GM12873 (cell line): Measurements from ENCODE around the gene PPP1R12C.

ENCODE experiments used
- CTCF ChIP-seq: IDR thresholded peaks from 2 replicates; pipeline ENCODE4 v1.5.1; 2012; ENCODE audit warnings: low read depth, mild to moderate bottlenecking, moderate library complexity, low read length, control low read depth; ENCODE audit not compliant: insufficient read depth; ENCODE audit errors: missing control alignments

PPP1R12C gene

DNA sequence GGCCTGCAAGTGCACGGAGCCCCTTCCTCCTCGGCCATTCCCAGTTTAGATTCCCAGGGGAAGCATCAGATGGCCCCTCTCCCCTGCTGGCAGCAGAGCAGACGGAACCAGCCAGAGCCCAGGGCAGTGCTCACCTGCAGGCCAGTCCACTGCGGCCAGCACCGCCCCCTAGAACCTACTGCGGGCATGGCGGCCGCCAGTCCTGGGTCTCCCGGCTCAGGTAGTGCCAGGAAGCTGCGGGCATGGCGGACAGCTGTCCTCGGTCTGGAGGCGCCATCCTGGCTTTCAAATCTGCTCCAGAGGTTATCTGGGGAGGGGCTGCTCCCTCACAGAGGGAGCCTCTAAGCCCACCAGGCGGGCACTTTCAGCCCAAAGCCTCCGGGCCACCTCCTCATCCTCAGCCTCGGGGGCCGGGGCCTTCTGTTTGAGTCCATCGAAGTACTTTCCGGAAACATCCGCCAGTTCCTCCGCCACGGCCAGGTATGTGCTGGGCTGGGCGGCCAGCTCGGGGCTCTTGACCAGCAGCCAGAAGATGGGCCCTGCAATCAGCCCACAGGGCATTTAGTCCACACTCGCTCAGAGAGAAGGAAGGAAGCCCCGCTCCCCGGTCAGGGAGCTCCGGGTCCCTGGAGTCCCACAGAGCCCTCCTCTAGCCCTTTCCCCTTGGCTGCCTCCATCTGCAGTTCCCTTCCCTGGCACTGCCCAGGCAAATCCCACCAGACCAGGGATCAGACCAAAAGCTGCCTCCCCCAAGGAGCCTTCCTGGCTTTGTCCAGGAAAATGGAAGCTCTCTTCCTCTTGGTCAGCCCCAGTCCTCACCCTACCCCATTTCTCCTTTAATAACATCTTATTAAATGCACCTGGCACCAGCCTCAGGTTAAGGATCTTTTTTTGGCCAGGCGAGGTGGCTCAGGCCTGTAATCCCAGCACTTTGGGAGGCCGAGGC, 72.4 kb downstream of the PPP1R12C start:
- TF ChIP-seq CTCF = no peak

- no peak for TF ChIP-seq CTCF
Measured at GRCh38 chr19:55044286-55044685, 73.2 kb downstream of the PPP1R12C start.

GRCh38 chr19:55042688-55043087, 74.7 kb downstream of the PPP1R12C start:
- no peak for TF ChIP-seq CTCF

DNA sequence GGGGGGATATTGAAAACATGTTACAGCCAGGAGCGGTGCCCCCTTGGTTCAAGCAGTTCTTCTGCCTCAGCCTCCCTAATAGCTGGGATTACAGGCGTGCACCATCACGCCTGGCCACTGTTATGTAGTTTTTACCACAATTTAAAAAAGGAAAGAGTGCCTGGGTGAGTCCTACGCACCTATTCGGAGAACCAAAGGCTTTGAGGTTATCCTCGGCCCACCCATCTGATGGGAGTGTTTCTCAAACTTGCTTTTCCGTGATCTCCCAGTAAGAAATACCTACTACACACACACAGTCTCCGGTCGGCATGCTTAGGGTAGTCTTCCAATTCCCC, 75.1 kb downstream of the PPP1R12C start:
- no peak for TF ChIP-seq CTCF

- TF ChIP-seq CTCF = no peak
Measured at GRCh38 chr19:55041627-55042343, 75.7 kb downstream of the PPP1R12C start.

DNA sequence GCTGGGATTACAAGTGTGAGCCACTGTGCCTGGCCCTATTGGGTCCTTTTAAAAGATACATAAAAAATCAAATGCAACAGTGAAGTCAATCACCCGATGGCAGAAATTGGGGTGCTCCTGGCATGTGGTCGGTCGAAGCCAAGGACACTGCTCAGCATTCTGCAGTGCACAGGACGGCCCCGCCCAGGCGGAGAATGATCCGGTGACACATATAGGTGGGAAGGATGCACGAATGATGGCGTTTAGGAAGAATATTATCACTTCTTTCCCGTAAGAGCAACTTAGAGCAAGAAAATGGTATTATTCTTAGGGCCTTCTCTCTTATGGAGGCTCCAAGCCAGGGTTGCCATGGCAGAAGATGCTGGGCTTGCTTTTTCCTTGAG, 76.2 kb downstream of the PPP1R12C start:
- no peak for TF ChIP-seq CTCF
